NT2/D1 (cell line): ENCODE data around the gene DNASE1.

Experiments
- YY1 ChIP-seq: IDR thresholded peaks from 2 replicates; pipeline ENCODE4 v1.6.1; 2011; ENCODE audit not compliant: insufficient read length, insufficient read depth
- ZNF274 ChIP-seq: IDR thresholded peaks from 2 replicates; pipeline ENCODE4 v1.6.1; 2011; ENCODE audit warnings: mild to moderate bottlenecking, low read depth, low read length

- TF ChIP-seq YY1 (no peak), ZNF274 (no peak)
Measured at GRCh38 chr16:3706253-3707012, 51.9 kb downstream of the DNASE1 start.
